AG09309 (cell line): ENCODE data around the gene DISC1.

ENCODE experiments used
- DNase-seq: peaks from one replicate; pipeline ENCODE4 v3.0.0-alpha.2; 2010; ENCODE audit warnings: low read depth
- H3K4me3 ChIP-seq: 2 replicates; pipeline ENCODE4 v1.5.1; 2011; ENCODE audit warnings: mild to moderate bottlenecking, low read depth, low read length, moderate library complexity; ENCODE audit not compliant: control insufficient read depth
- CTCF ChIP-seq: IDR thresholded peaks from 2 replicates; pipeline ENCODE4 v1.5.1; 2011; ENCODE audit warnings: mild to moderate bottlenecking, low read depth, low read length, inconsistent platforms; ENCODE audit not compliant: insufficient read depth, control insufficient read depth; ENCODE audit errors: missing control alignments

The DISC1 gene

GRCh38 chr1:231807541-231807940 lies 181.0 kb downstream of the DISC1 start:
- no peak overlapping the region for H3K4me3 ChIP-seq
- TF ChIP-seq CTCF = no peak
- no peak for DNase-seq

- H3K4me3 ChIP-seq = no peak overlapping the region
- TF ChIP-seq CTCF = no peak
- no peak for DNase-seq
Measured at GRCh38 chr1:231808116-231808515, 181.5 kb downstream of the DISC1 start.

GRCh38 chr1:231808990-231809389 lies 182.4 kb downstream of the DISC1 start:
- peak; percentile 83 for DNase-seq
- H3K4me3 ChIP-seq = no peak overlapping the region
- TF ChIP-seq CTCF = no peak

GRCh38 chr1:231810415-231810814 lies 183.8 kb downstream of the DISC1 start:
- no peak overlapping the region for H3K4me3 ChIP-seq
- TF ChIP-seq CTCF = no peak
- DNase-seq = no peak

GRCh38 chr1:231814021-231814420 lies 187.4 kb downstream of the DISC1 start:
- no peak for DNase-seq
- no peak for TF ChIP-seq CTCF
- H3K4me3 ChIP-seq = no peak overlapping the region

- TF ChIP-seq CTCF = no peak
- H3K4me3 ChIP-seq = no peak overlapping the region
- DNase-seq = no peak
Measured at GRCh38 chr1:231814521-231814920, 187.9 kb downstream of the DISC1 start.

GRCh38 chr1:231817801-231818200 lies 191.2 kb downstream of the DISC1 start:
- DNase-seq = no peak
- no peak for TF ChIP-seq CTCF
- H3K4me3 ChIP-seq = no peak overlapping the region
